ENCODE measurements around the gene IRF2BP1. TPM values are rescaled to one million over a fixed set of nuclear protein-coding genes. Genes with fewer than 3 reads are reported as not detected.

Gene IRF2BP1
- total and polyA plus RNA-seq, 2 of the 13 experiments (the other 11 are each of a cell fraction or from before 2014, with no cell fraction given) = 4.3 to 14.3 TPM

DNA sequence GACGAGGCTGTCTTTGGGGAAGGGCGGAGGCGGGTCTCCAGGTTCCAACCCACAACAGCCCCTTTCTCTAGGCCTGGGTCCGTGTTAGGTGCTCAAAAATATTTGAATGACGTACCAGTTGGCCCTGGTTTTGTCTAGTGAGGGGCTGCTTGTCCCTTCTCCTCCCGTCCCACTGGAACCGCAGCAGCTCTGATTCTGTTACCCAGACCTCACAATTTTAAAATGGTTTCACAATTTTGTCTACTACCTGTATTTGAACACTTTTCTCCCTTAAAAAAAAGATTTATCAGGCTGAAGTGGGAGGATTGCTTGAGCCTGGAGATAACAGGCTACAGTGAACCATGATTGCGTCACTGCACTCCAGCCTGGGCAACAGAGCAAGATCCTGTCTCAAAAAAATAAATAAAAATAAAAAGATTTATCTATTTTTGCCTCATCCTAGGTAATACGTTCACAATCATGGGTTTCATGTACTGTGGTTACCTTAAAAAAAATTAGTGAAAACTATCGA is 1.3 kb upstream of the IRF2BP1 start (continued):
- TF ChIP-seq, protein P1, sequence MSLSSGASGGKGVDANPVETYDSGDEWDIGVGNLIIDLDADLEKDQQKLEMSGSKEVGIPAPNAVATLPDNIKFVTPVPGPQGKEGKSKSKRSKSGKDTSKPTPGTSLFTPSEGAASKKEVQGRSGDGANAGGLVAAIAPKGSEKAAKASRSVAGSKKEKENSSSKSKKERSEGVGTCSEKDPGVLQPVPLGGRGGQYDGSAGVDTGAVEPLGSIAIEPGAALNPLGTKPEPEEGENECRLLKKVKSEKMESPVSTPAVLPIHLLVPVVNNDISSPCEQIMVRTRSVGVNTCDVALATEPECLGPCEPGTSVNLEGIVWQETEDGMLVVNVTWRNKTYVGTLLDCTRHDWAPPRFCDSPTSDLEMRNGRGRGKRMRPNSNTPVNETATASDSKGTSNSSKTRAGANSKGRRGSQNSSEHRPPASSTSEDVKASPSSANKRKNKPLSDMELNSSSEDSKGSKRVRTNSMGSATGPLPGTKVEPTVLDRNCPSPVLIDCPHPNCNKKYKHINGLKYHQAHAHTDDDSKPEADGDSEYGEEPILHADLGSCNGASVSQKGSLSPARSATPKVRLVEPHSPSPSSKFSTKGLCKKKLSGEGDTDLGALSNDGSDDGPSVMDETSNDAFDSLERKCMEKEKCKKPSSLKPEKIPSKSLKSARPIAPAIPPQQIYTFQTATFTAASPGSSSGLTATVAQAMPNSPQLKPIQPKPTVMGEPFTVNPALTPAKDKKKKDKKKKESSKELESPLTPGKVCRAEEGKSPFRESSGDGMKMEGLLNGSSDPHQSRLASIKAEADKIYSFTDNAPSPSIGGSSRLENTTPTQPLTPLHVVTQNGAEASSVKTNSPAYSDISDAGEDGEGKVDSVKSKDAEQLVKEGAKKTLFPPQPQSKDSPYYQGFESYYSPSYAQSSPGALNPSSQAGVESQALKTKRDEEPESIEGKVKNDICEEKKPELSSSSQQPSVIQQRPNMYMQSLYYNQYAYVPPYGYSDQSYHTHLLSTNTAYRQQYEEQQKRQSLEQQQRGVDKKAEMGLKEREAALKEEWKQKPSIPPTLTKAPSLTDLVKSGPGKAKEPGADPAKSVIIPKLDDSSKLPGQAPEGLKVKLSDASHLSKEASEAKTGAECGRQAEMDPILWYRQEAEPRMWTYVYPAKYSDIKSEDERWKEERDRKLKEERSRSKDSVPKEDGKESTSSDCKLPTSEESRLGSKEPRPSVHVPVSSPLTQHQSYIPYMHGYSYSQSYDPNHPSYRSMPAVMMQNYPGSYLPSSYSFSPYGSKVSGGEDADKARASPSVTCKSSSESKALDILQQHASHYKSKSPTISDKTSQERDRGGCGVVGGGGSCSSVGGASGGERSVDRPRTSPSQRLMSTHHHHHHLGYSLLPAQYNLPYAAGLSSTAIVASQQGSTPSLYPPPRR (CRISPR knock-in tag; IDR thresholded peaks at IDR 0.05; ENCODE audit: borderline replicate concordance) = no peak
- TF ChIP-seq ARHGAP35 (CRISPR knock-in tag; IDR thresholded peaks at IDR 0.05; ENCODE audit: borderline replicate concordance) = no peak
- TF ChIP-seq, protein P2, sequence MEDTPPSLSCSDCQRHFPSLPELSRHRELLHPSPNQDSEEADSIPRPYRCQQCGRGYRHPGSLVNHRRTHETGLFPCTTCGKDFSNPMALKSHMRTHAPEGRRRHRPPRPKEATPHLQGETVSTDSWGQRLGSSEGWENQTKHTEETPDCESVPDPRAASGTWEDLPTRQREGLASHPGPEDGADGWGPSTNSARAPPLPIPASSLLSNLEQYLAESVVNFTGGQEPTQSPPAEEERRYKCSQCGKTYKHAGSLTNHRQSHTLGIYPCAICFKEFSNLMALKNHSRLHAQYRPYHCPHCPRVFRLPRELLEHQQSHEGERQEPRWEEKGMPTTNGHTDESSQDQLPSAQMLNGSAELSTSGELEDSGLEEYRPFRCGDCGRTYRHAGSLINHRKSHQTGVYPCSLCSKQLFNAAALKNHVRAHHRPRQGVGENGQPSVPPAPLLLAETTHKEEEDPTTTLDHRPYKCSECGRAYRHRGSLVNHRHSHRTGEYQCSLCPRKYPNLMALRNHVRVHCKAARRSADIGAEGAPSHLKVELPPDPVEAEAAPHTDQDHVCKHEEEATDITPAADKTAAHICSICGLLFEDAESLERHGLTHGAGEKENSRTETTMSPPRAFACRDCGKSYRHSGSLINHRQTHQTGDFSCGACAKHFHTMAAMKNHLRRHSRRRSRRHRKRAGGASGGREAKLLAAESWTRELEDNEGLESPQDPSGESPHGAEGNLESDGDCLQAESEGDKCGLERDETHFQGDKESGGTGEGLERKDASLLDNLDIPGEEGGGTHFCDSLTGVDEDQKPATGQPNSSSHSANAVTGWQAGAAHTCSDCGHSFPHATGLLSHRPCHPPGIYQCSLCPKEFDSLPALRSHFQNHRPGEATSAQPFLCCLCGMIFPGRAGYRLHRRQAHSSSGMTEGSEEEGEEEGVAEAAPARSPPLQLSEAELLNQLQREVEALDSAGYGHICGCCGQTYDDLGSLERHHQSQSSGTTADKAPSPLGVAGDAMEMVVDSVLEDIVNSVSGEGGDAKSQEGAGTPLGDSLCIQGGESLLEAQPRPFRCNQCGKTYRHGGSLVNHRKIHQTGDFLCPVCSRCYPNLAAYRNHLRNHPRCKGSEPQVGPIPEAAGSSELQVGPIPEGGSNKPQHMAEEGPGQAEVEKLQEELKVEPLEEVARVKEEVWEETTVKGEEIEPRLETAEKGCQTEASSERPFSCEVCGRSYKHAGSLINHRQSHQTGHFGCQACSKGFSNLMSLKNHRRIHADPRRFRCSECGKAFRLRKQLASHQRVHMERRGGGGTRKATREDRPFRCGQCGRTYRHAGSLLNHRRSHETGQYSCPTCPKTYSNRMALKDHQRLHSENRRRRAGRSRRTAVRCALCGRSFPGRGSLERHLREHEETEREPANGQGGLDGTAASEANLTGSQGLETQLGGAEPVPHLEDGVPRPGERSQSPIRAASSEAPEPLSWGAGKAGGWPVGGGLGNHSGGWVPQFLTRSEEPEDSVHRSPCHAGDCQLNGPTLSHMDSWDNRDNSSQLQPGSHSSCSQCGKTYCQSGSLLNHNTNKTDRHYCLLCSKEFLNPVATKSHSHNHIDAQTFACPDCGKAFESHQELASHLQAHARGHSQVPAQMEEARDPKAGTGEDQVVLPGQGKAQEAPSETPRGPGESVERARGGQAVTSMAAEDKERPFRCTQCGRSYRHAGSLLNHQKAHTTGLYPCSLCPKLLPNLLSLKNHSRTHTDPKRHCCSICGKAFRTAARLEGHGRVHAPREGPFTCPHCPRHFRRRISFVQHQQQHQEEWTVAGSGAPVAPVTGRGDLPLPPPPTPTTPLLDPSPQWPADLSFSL (CRISPR knock-in tag; IDR thresholded peaks at IDR 0.05) = no peak
- no peak for TF ChIP-seq SP4 (CRISPR knock-in tag; IDR thresholded peaks at IDR 0.05)
- no peak for TF ChIP-seq GFI1 (CRISPR knock-in tag; IDR thresholded peaks at IDR 0.05; ENCODE audit: borderline replicate concordance)
- TF ChIP-seq ZNF451 (CRISPR knock-in tag; IDR thresholded peaks at IDR 0.05) = 0 out of 2 replicates have a peak, but pooled peaks have one; percentile 26
- TF ChIP-seq HNRNPLL (IDR thresholded peaks at IDR 0.05; ENCODE audit: low read depth, low read length, poor library complexity, severe bottlenecking) = no peak
- no peak for TF ChIP-seq ZNF33A (CRISPR knock-in tag; IDR thresholded peaks at IDR 0.05; ENCODE audit: borderline replicate concordance)
- TF ChIP-seq MEIS2 (CRISPR knock-in tag; IDR thresholded peaks at IDR 0.05) = no peak
- TF ChIP-seq CC2D1A (CRISPR knock-in tag; IDR thresholded peaks at IDR 0.05) = no peak
- TF ChIP-seq ZFYVE20 (CRISPR knock-in tag; IDR thresholded peaks at IDR 0.05; ENCODE audit: borderline replicate concordance, low read depth) = no peak
- no peak for TF ChIP-seq HES4 (CRISPR knock-in tag; IDR thresholded peaks at IDR 0.05; ENCODE audit: borderline replicate concordance)
- TF ChIP-seq HNRNPL (IDR thresholded peaks at IDR 0.05; ENCODE audit: low read depth, low read length) = no peak
- TF ChIP-seq ZNF816 (CRISPR knock-in tag; IDR thresholded peaks at IDR 0.05; ENCODE audit: borderline replicate concordance) = no peak
- TF ChIP-seq SPEN (CRISPR knock-in tag; IDR thresholded peaks at IDR 0.05; ENCODE audit: low read depth) = no peak; the same call in 1 of the 2 replicates
- no peak for TF ChIP-seq TBL1XR1 (IDR thresholded peaks at IDR 0.05; ENCODE audit: borderline replicate concordance, low read length, partially characterized antibody)

Data from HepG2 (cell line).